HepG2 (cell line): Measurements from ENCODE around the gene RNF8. TPM values are rescaled to one million over a fixed set of nuclear protein-coding genes. Genes with fewer than 3 reads are reported as not detected.

Source experiments
- KAT7 ChIP-seq: IDR thresholded peaks from 2 replicates; pipeline ENCODE4 v1.6.1; 2018; ENCODE audit warnings: borderline replicate concordance, missing compliant biosample characterization
- MXD4 ChIP-seq: IDR thresholded peaks from 2 replicates; pipeline ENCODE4 v1.6.1; 2016; ENCODE audit warnings: mild to moderate bottlenecking, missing biosample characterization, missing genetic modification reagents
- SRY ChIP-seq: sonication (generic); formaldehyde crosslinking; IDR thresholded peaks from 2 replicates; pipeline ENCODE4 v1.8.0; 2022; ENCODE audit warnings: mild to moderate bottlenecking, missing genetic modification reagents
- ZBTB38 ChIP-seq: sonication (generic); formaldehyde crosslinking; IDR thresholded peaks from 2 replicates; pipeline ENCODE4 v1.5.1; 2020; ENCODE audit warnings: mild to moderate bottlenecking, missing genetic modification reagents
- ZNF138 ChIP-seq: sonication (generic); formaldehyde crosslinking; IDR thresholded peaks from 2 replicates; pipeline ENCODE4 v1.5.0; 2020; ENCODE audit warnings: mild to moderate bottlenecking, low read depth, missing genetic modification reagents
- ZNF160 ChIP-seq: sonication (generic); formaldehyde crosslinking; IDR thresholded peaks from 2 replicates; pipeline ENCODE4 v1.8.0; 2022; ENCODE audit warnings: mild to moderate bottlenecking, inconsistent platforms, missing genetic modification reagents
- ZNF33A ChIP-seq: sonication (generic); formaldehyde crosslinking; IDR thresholded peaks from 2 replicates; pipeline ENCODE4 v1.5.1; 2020; ENCODE audit warnings: missing genetic modification reagents, mild to moderate bottlenecking, moderate library complexity, borderline replicate concordance
- ZNF407 ChIP-seq: sonication (generic); formaldehyde crosslinking; IDR thresholded peaks from one replicate; pipeline ENCODE4 v1.5.1; 2020; ENCODE audit warnings: mild to moderate bottlenecking, missing genetic modification reagents; ENCODE audit errors: not compliant biosample characterization
- ZNF563 ChIP-seq: sonication (generic); formaldehyde crosslinking; IDR thresholded peaks from 2 replicates; pipeline ENCODE4 v1.8.0; 2022; ENCODE audit warnings: mild to moderate bottlenecking, moderate library complexity, missing genetic modification reagents
- ZNF777 ChIP-seq: sonication (generic); formaldehyde crosslinking; IDR thresholded peaks from 2 replicates; pipeline ENCODE4 v1.4.0; 2020; ENCODE audit warnings: missing genetic modification reagents
- ZSCAN9 ChIP-seq: IDR thresholded peaks from 2 replicates; pipeline ENCODE4 v1.6.1; 2016; ENCODE audit warnings: borderline replicate concordance
- polyA plus RNA-seq, 8 experiments: library from polyadenylated mRNA; depleted of rRNA in 3 of 8; stranded (reverse) in 7 of 8; unstranded in 1 of 8; fragments of >200 nt; fragmentation: Illumina TruSeq in 4 of 8; extraction: Trizol in 4 of 8; gene quantifications; 2 replicates each; pipeline versions ENCODE4 v1.2.1 to v1.2.3, GENCODE V29; 2011 to 2016; ENCODE audit warnings: low read depth in 4 of 8, missing spikeins in 1 of 8, mixed read lengths in 1 of 8; ENCODE audit not compliant: insufficient read depth in 1 of 8
- total RNA-seq, 5 experiments: library from RNA; depleted of rRNA; stranded (reverse); fragments of >200 nt; fragmentation: Illumina TruSeq; extraction: Trizol; gene quantifications; 2 replicates each; pipeline ENCODE4 v1.2.3, GENCODE V29; 2016; ENCODE audit warnings: low read depth in 1 of 5
- TF ChIP-seq, protein P1 (sequence below): sonication (generic); formaldehyde crosslinking; IDR thresholded peaks from 2 replicates; pipeline ENCODE4 v1.4.0; 2020; ENCODE audit warnings: missing genetic modification reagents
- TF ChIP-seq, protein P2 (sequence below): sonication (generic); formaldehyde crosslinking; IDR thresholded peaks from 2 replicates; pipeline ENCODE4 v1.8.1; 2023; ENCODE audit warnings: mild to moderate bottlenecking, missing genetic modification reagents
- TF ChIP-seq, protein P3 (sequence below): sonication (generic); formaldehyde crosslinking; IDR thresholded peaks from 2 replicates; pipeline ENCODE4 v1.4.0; 2020; ENCODE audit warnings: missing genetic modification reagents, borderline replicate concordance

The RNF8 gene
- total and polyA plus RNA-seq, 2 of the 13 experiments (the other 11 are each of a cell fraction or from before 2014, with no cell fraction given) = 21.8 to 47.6 TPM

- TF ChIP-seq ZNF563 (CRISPR knock-in tag) (0 out of 2 replicates have a peak, but pooled peaks have one; percentile 31), ZNF407 (peak; percentile 79), ZSCAN9 (peak; percentile 38; the same call in 1 of the 2 replicates), MXD4 (CRISPR knock-in tag) (peak; percentile 86), ZNF777 (CRISPR knock-in tag) (no peak), ZNF33A (CRISPR knock-in tag) (no peak), ZBTB38 (CRISPR knock-in tag) (peak; percentile 81), ZNF160 (CRISPR knock-in tag) (no peak), ZNF138 (peak; percentile 68; the same call in 1 of the 2 replicates), SRY (CRISPR knock-in tag) (0 out of 2 replicates have a peak, but pooled peaks have one; percentile 58), KAT7 (peak; percentile 99)
- TF ChIP-seq, protein P1, sequence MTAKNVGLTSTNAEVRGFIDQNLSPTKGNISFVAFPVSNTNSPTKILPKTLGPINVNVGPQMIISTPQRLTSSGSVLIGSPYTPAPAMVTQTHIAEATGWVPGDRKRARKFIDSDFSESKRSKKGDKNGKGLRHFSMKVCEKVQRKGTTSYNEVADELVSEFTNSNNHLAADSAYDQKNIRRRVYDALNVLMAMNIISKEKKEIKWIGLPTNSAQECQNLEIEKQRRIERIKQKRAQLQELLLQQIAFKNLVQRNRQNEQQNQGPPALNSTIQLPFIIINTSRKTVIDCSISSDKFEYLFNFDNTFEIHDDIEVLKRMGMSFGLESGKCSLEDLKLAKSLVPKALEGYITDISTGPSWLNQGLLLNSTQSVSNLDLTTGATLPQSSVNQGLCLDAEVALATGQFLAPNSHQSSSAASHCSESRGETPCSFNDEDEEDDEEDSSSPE = peak; percentile 54; the same call in 1 of the 2 replicates
- TF ChIP-seq, protein P2, sequence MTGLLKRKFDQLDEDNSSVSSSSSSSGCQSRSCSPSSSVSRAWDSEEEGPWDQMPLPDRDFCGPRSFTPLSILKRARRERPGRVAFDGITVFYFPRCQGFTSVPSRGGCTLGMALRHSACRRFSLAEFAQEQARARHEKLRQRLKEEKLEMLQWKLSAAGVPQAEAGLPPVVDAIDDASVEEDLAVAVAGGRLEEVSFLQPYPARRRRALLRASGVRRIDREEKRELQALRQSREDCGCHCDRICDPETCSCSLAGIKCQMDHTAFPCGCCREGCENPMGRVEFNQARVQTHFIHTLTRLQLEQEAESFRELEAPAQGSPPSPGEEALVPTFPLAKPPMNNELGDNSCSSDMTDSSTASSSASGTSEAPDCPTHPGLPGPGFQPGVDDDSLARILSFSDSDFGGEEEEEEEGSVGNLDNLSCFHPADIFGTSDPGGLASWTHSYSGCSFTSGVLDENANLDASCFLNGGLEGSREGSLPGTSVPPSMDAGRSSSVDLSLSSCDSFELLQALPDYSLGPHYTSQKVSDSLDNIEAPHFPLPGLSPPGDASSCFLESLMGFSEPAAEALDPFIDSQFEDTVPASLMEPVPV (CRISPR knock-in tag) = peak; percentile 88; the same call in 1 of the 2 replicates
- TF ChIP-seq, protein P3, sequence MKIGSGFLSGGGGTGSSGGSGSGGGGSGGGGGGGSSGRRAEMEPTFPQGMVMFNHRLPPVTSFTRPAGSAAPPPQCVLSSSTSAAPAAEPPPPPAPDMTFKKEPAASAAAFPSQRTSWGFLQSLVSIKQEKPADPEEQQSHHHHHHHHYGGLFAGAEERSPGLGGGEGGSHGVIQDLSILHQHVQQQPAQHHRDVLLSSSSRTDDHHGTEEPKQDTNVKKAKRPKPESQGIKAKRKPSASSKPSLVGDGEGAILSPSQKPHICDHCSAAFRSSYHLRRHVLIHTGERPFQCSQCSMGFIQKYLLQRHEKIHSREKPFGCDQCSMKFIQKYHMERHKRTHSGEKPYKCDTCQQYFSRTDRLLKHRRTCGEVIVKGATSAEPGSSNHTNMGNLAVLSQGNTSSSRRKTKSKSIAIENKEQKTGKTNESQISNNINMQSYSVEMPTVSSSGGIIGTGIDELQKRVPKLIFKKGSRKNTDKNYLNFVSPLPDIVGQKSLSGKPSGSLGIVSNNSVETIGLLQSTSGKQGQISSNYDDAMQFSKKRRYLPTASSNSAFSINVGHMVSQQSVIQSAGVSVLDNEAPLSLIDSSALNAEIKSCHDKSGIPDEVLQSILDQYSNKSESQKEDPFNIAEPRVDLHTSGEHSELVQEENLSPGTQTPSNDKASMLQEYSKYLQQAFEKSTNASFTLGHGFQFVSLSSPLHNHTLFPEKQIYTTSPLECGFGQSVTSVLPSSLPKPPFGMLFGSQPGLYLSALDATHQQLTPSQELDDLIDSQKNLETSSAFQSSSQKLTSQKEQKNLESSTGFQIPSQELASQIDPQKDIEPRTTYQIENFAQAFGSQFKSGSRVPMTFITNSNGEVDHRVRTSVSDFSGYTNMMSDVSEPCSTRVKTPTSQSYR (CRISPR knock-in tag) = peak; percentile 56; the same call in 1 of the 2 replicates
Observed at GRCh38 chr6:37432916-37433656, 79.3 kb downstream of the RNF8 start, which contains the start of gene CMTR1 (continued).
